HepG2 (cell line): ENCODE measurements around the gene ETFA. TPM values are rescaled to one million over a fixed set of nuclear protein-coding genes. Genes with fewer than 3 reads are reported as not detected.

Source experiments
- CBX5 ChIP-seq: sonication (generic); formaldehyde crosslinking; IDR thresholded peaks from 2 replicates; pipeline ENCODE4 v1.4.0; 2020; ENCODE audit warnings: missing genetic modification reagents, borderline replicate concordance
- CCAR2 ChIP-seq: fragments of 200-400 bp; formaldehyde crosslinking; optimal IDR thresholded peaks from 2 replicates; pipeline ENCODE3; 2018; ENCODE audit warnings: low read depth, mild to moderate bottlenecking, low read length, moderate library complexity
- CENPT ChIP-seq: sonication (generic); formaldehyde crosslinking; IDR thresholded peaks from 2 replicates; pipeline ENCODE4 v1.8.0; 2022; ENCODE audit warnings: low read depth, mild to moderate bottlenecking, moderate library complexity, missing genetic modification reagents
- DZIP1 ChIP-seq: sonication (generic); formaldehyde crosslinking; IDR thresholded peaks from 2 replicates; pipeline ENCODE4 v1.5.0; 2020; ENCODE audit warnings: mild to moderate bottlenecking, missing genetic modification reagents
- ELK4 ChIP-seq: sonication (generic); formaldehyde crosslinking; IDR thresholded peaks from 2 replicates; pipeline ENCODE4 v1.9.0; 2021; ENCODE audit warnings: missing genetic modification reagents, borderline replicate concordance
- HNRNPL ChIP-seq: fragments of 200-400 bp; formaldehyde crosslinking; IDR thresholded peaks from 2 replicates; pipeline ENCODE4 v1.6.1; 2017; ENCODE audit warnings: mild to moderate bottlenecking, low read depth, low read length
- KDM4B ChIP-seq: sonication (generic); formaldehyde crosslinking; IDR thresholded peaks from 2 replicates; pipeline ENCODE4 v1.4.0; 2020; ENCODE audit warnings: missing genetic modification reagents
- KLF13 ChIP-seq: sonication (generic); formaldehyde crosslinking; IDR thresholded peaks from 2 replicates; pipeline ENCODE4 v1.4.0; 2020; ENCODE audit warnings: mild to moderate bottlenecking, missing genetic modification reagents
- MAFF ChIP-seq: IDR thresholded peaks from 2 replicates; pipeline ENCODE4 v1.6.1; 2011; ENCODE audit warnings: low read depth, low read length, improper control_type of control experiment
- NFYC ChIP-seq: IDR thresholded peaks from 2 replicates; pipeline ENCODE4 v1.6.1; 2016; ENCODE audit warnings: missing genetic modification reagents, missing compliant biosample characterization
- PREB ChIP-seq: sonication (generic); formaldehyde crosslinking; IDR thresholded peaks from 2 replicates; pipeline ENCODE4 v1.4.0; 2020; ENCODE audit warnings: missing genetic modification reagents
- STAT6 ChIP-seq: sonication (generic); formaldehyde crosslinking; IDR thresholded peaks from 2 replicates; pipeline ENCODE4 v1.4.0; 2020; ENCODE audit warnings: missing genetic modification reagents, mild to moderate bottlenecking, borderline replicate concordance
- YEATS4 ChIP-seq: sonication (generic); formaldehyde crosslinking; IDR thresholded peaks from 2 replicates; pipeline ENCODE4 v1.4.0; 2020; ENCODE audit warnings: missing genetic modification reagents, borderline replicate concordance
- ZNF335 ChIP-seq: sonication (generic); formaldehyde crosslinking; IDR thresholded peaks from 2 replicates; pipeline ENCODE4 v1.4.0; 2020; ENCODE audit warnings: missing genetic modification reagents
- ZNF34 ChIP-seq: sonication (generic); formaldehyde crosslinking; IDR thresholded peaks from 2 replicates; pipeline ENCODE4 v1.4.0; 2020; ENCODE audit warnings: mild to moderate bottlenecking, missing genetic modification reagents, borderline replicate concordance
- ZNF564 ChIP-seq: sonication (generic); formaldehyde crosslinking; IDR thresholded peaks from 2 replicates; pipeline ENCODE4 v1.8.1; 2023; ENCODE audit warnings: mild to moderate bottlenecking, missing genetic modification reagents
- ZNF788 ChIP-seq: sonication (generic); formaldehyde crosslinking; IDR thresholded peaks from 2 replicates; pipeline ENCODE4 v1.5.0; 2020; ENCODE audit warnings: mild to moderate bottlenecking, missing genetic modification reagents, borderline replicate concordance
- ZXDC ChIP-seq: sonication (generic); formaldehyde crosslinking; IDR thresholded peaks from 2 replicates; pipeline ENCODE4 v1.5.0; 2020; ENCODE audit warnings: mild to moderate bottlenecking, missing genetic modification reagents
- ZZZ3 ChIP-seq: sonication (generic); formaldehyde crosslinking; IDR thresholded peaks from 2 replicates; pipeline ENCODE4 v1.4.0; 2020; ENCODE audit warnings: missing genetic modification reagents, mild to moderate bottlenecking, borderline replicate concordance
- polyA plus RNA-seq, 8 experiments: library from polyadenylated mRNA; depleted of rRNA in 3 of 8; stranded (reverse) in 7 of 8; unstranded in 1 of 8; fragments of >200 nt; fragmentation: Illumina TruSeq in 4 of 8; extraction: Trizol in 4 of 8; gene quantifications; 2 replicates each; pipeline versions ENCODE4 v1.2.1 to v1.2.3, GENCODE V29; 2011 to 2016; ENCODE audit warnings: low read depth in 4 of 8, missing spikeins in 1 of 8, mixed read lengths in 1 of 8; ENCODE audit not compliant: insufficient read depth in 1 of 8
- total RNA-seq, 5 experiments: library from RNA; depleted of rRNA; stranded (reverse); fragments of >200 nt; fragmentation: Illumina TruSeq; extraction: Trizol; gene quantifications; 2 replicates each; pipeline ENCODE4 v1.2.3, GENCODE V29; 2016; ENCODE audit warnings: low read depth in 1 of 5

ETFA gene
- total and polyA plus RNA-seq, 2 of the 13 experiments (the other 11 are each of a cell fraction or from before 2014, with no cell fraction given) = 291 to 396 TPM

- TF ChIP-seq CCAR2 = no peak
- no peak for TF ChIP-seq PREB (CRISPR knock-in tag)
- TF ChIP-seq ZXDC (CRISPR knock-in tag) = no peak
- TF ChIP-seq HNRNPL = no peak
- no peak for TF ChIP-seq NFYC
- no peak for TF ChIP-seq CENPT (CRISPR knock-in tag)
- TF ChIP-seq KDM4B = no peak
- TF ChIP-seq YEATS4 = no peak
- TF ChIP-seq MAFF = no peak
- TF ChIP-seq ZNF34 (CRISPR knock-in tag) = no peak
- TF ChIP-seq ZZZ3 = no peak
- no peak for TF ChIP-seq STAT6
- no peak for TF ChIP-seq KLF13 (CRISPR knock-in tag)
- no peak for TF ChIP-seq ELK4 (CRISPR knock-in tag)
- no peak for TF ChIP-seq DZIP1 (CRISPR knock-in tag)
- TF ChIP-seq ZNF335 = no peak
- no peak for TF ChIP-seq ZNF564 (CRISPR knock-in tag)
- TF ChIP-seq ZNF788 (CRISPR knock-in tag) = no peak
- no peak for TF ChIP-seq CBX5
Measured at GRCh38 chr15:76190751-76191538, 120.3 kb downstream of the ETFA start (continued).
